ENCODE data around the gene NIN. TPM values are rescaled to one million over a fixed set of nuclear protein-coding genes. Genes with fewer than 3 reads are reported as not detected.

NIN gene
- total RNA-seq, 1 donor = 40.2 TPM

- Histone ChIP-seq H3K4me1 (ENCODE audit: insufficient read depth, low read length) (peaks cover 36% of the 10 kb centered on the region), H3K9me3 (ENCODE audit: low read depth, low read length) (no peaks in the 10 kb centered on the region), H3K4me3 (ENCODE audit: insufficient read depth, low read length) (no peak overlapping the region), H3K79me2 (ENCODE audit: insufficient read depth, low read length) (peaks cover 29% of the 10 kb centered on the region), H3K4me2 (ENCODE audit: insufficient read depth, low read length) (no peak overlapping the region), H3K27me3 (ENCODE audit: insufficient read depth, low read length) (no peaks in the 10 kb centered on the region), H4K20me1 (ENCODE audit: insufficient read depth, low read length) (peaks cover 6% of the 10 kb centered on the region), H3K36me3 (ENCODE audit: insufficient read depth, low read length) (peaks cover 3% of the 10 kb centered on the region), H3K27ac (ENCODE audit: low read depth, low read length) (no peak overlapping the region), H2AFZ (ENCODE audit: low read length) (no peak overlapping the region)
- DNase-seq (ENCODE audit: insufficient read length, low spot score, missing footprints) = no peak
- TF ChIP-seq, protein P1, sequence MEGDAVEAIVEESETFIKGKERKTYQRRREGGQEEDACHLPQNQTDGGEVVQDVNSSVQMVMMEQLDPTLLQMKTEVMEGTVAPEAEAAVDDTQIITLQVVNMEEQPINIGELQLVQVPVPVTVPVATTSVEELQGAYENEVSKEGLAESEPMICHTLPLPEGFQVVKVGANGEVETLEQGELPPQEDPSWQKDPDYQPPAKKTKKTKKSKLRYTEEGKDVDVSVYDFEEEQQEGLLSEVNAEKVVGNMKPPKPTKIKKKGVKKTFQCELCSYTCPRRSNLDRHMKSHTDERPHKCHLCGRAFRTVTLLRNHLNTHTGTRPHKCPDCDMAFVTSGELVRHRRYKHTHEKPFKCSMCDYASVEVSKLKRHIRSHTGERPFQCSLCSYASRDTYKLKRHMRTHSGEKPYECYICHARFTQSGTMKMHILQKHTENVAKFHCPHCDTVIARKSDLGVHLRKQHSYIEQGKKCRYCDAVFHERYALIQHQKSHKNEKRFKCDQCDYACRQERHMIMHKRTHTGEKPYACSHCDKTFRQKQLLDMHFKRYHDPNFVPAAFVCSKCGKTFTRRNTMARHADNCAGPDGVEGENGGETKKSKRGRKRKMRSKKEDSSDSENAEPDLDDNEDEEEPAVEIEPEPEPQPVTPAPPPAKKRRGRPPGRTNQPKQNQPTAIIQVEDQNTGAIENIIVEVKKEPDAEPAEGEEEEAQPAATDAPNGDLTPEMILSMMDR (IDR thresholded peaks at IDR 0.05; ENCODE audit: extremely low read depth, low read depth, low read length) = no peak
These were observed 32.9 kb downstream of the NIN start for GRCh38 chr14:50798048-50798421.

DNA sequence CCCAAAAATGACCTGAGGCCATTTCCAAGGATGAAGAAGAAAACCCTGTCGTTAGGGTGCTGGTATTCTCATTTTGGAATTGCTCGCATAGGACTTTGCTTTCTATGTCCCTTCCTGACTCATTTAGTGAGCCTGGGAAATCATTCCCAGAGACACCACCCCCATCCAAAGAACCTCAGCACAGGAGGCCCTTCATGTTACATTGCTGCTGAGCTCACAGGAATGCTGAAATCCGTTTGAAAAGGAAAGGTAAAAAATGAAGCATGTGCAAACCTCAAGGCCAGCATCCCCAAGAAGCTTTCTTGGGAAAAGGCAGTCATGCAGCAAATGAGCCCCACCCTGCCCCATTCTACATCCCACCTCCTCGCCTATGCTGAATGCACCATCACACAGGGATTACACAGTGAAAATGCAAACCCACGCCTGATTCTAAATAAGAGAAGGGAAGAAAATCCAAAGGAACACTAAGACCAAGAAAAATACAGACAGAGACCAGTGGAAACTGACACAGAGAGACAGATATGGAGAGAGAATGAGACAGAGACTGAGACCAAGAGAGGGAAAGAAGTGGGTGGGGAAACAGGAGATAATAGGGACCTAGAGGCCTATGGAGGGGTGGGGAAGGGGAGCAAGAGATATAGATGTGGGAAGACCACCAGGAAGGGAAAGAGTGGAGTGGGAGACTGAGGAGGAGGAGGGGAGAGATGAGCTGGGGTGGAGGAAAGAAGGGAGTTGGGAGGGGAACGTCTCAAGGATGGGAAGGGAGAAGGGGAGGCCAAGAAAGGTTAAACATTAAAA is 33.5 kb downstream of the NIN start:
- H3K79me2 ChIP-seq (ENCODE audit: insufficient read depth, low read length) = peaks cover 29% of the 10 kb centered on the region
- H3K4me3 ChIP-seq (ENCODE audit: insufficient read depth, low read length) = no peak overlapping the region
- TF ChIP-seq, protein P1 (IDR thresholded peaks at IDR 0.05; ENCODE audit: extremely low read depth, low read depth, low read length) = no peak
- peaks cover 6% of the 10 kb centered on the region for H4K20me1 ChIP-seq (ENCODE audit: insufficient read depth, low read length)
- no peak overlapping the region for H3K4me2 ChIP-seq (ENCODE audit: insufficient read depth, low read length)
- no peak overlapping the region for H3K27ac ChIP-seq (ENCODE audit: low read depth, low read length)
- H2AFZ ChIP-seq (ENCODE audit: low read length) = no peak overlapping the region
- peaks cover 34% of the 10 kb centered on the region for H3K4me1 ChIP-seq (ENCODE audit: insufficient read depth, low read length)
- DNase-seq (ENCODE audit: insufficient read length, low spot score, missing footprints) = no peak
- H3K27me3 ChIP-seq (ENCODE audit: insufficient read depth, low read length) = no peaks in the 10 kb centered on the region
- H3K36me3 ChIP-seq (ENCODE audit: insufficient read depth, low read length) = peaks cover 3% of the 10 kb centered on the region
- H3K9me3 ChIP-seq (ENCODE audit: low read depth, low read length) = no peaks in the 10 kb centered on the region

DNA sequence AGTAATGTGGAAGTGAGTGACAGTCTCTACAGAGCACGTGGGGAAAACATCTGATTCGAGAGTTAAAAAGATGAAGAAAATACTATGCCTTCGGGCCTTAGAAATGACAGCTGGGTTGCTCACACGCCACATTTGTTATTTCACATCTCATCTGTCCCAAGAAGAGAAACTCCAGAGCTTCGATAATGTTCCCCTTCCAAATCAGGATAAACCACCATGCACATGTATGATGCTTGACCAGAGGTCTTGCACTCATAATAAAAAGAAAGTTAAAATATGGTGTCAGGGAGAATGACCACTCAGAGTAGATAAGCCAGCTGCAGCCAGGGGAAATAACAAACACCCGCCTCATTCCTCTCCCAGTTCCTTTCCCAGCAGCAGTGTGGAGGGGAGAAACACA is 34.6 kb downstream of the NIN start:
- H3K4me1 ChIP-seq (ENCODE audit: insufficient read depth, low read length) = peaks cover 24% of the 10 kb centered on the region
- TF ChIP-seq, protein P1 (IDR thresholded peaks at IDR 0.05; ENCODE audit: extremely low read depth, low read depth, low read length) = no peak
- H3K79me2 ChIP-seq (ENCODE audit: insufficient read depth, low read length) = peaks cover 29% of the 10 kb centered on the region
- H3K36me3 ChIP-seq (ENCODE audit: insufficient read depth, low read length) = peaks cover 11% of the 10 kb centered on the region
- H3K4me3 ChIP-seq (ENCODE audit: insufficient read depth, low read length) = no peak overlapping the region
- H3K9me3 ChIP-seq (ENCODE audit: low read depth, low read length) = no peaks in the 10 kb centered on the region
- H3K27ac ChIP-seq (ENCODE audit: low read depth, low read length) = no peak overlapping the region
- no peak overlapping the region for H2AFZ ChIP-seq (ENCODE audit: low read length)
- H3K27me3 ChIP-seq (ENCODE audit: insufficient read depth, low read length) = no peaks in the 10 kb centered on the region
- no peak overlapping the region for H3K4me2 ChIP-seq (ENCODE audit: insufficient read depth, low read length)
- peaks cover 4% of the 10 kb centered on the region for H4K20me1 ChIP-seq (ENCODE audit: insufficient read depth, low read length)
- no peak for DNase-seq (ENCODE audit: insufficient read length, low spot score, missing footprints)

DNA sequence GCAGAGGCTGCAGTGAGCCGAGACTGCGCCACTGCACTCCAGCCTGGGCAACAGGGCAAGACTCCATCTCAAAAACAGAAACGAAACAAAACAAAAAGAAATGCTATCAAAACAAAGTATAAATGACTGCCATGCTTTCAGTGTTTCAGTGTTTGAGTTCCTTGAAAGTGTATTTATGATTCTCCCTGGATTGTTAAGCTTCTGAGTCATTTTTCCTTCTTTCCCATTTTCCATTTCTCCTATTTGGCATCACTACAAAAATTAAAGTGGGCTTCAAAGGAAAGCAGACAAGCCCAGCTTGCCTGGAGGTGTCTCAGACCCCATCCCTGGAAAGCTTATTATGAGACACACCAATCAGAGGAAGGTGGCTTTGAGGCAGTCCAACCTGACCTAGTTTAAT is 35.1 kb downstream of the NIN start:
- H3K9me3 ChIP-seq (ENCODE audit: low read depth, low read length) = no peaks in the 10 kb centered on the region
- no peak overlapping the region for H3K4me2 ChIP-seq (ENCODE audit: insufficient read depth, low read length)
- H2AFZ ChIP-seq (ENCODE audit: low read length) = no peak overlapping the region
- H3K27me3 ChIP-seq (ENCODE audit: insufficient read depth, low read length) = no peaks in the 10 kb centered on the region
- H4K20me1 ChIP-seq (ENCODE audit: insufficient read depth, low read length) = peaks cover 4% of the 10 kb centered on the region
- no peak overlapping the region for H3K4me3 ChIP-seq (ENCODE audit: insufficient read depth, low read length)
- no peak overlapping the region for H3K27ac ChIP-seq (ENCODE audit: low read depth, low read length)
- DNase-seq (ENCODE audit: insufficient read length, low spot score, missing footprints) = no peak
- peaks cover 14% of the 10 kb centered on the region for H3K36me3 ChIP-seq (ENCODE audit: insufficient read depth, low read length)
- H3K79me2 ChIP-seq (ENCODE audit: insufficient read depth, low read length) = peaks cover 29% of the 10 kb centered on the region
- peaks cover 22% of the 10 kb centered on the region for H3K4me1 ChIP-seq (ENCODE audit: insufficient read depth, low read length)
- TF ChIP-seq, protein P1 (IDR thresholded peaks at IDR 0.05; ENCODE audit: extremely low read depth, low read depth, low read length) = no peak
